ENCODE measurements around the gene OR2AP1. TPM values are rescaled to one million over a fixed set of nuclear protein-coding genes. Genes with fewer than 3 reads are reported as not detected.
"Not testable (repeated sequence)": the region's sequence is repeated elsewhere in the genome, so short reads cannot be mapped to it uniquely, and the experiment has no call there.

Gene OR2AP1
- total RNA-seq, 1 experiment from 2014 or later, result not detected

GRCh38 chr12:55582066-55582465, 9.8 kb downstream of the OR2AP1 start:
- Histone ChIP-seq H3K4me1 (ENCODE audit: control insufficient read depth, insufficient read depth, low read length) (no peaks in the 10 kb centered on the region), H3K4me3 (ENCODE audit: low read depth in 2 of 2, low read length in 2 of 2) (no peak overlapping the region), H3K9me3 (ENCODE audit: control insufficient read depth, insufficient read depth, low read depth, low read length) (no peaks in the 10 kb centered on the region), H3K36me3 (ENCODE audit: control insufficient read depth, insufficient read depth, low read length) (no peaks in the 10 kb centered on the region), H3K27ac (ENCODE audit: low read length) (no peak overlapping the region), H3K27me3 (ENCODE audit: control insufficient read depth, insufficient read depth, low read length) (no peaks in the 10 kb centered on the region)
- in situ Hi-C loops (cut with HindIII; ENCODE audit: low pct_unique_long_range_greater_than_20kb, low sequenced_read_pairs) (no loop called here), intact Hi-C loops (cut with micrococcal nuclease; ENCODE audit: unreplicated experiment) (no loop called here)
- DNase-seq (ENCODE audit: low read depth, low spot score) (no peak), ATAC-seq (no peak)
- TF ChIP-seq CTCF (IDR thresholded peaks at IDR 0.05) (no peak), REST (IDR thresholded peaks at IDR 0.05; ENCODE audit: insufficient read depth in 1 of 2, low read depth in 2 of 2, low read length in 1 of 2) (no peak), SIN3A (IDR thresholded peaks at IDR 0.05; ENCODE audit: borderline replicate concordance, insufficient read depth, low read depth, low read length) (no peak), TCF7L2 (IDR thresholded peaks at IDR 0.05; ENCODE audit: low read depth, low read length) (no peak), POLR2AphosphoS5 (IDR thresholded peaks at IDR 0.05; ENCODE audit: low read depth, low read length) (no peak)
- CTCF ChIA-PET, result no interaction called here
- POLR2A ChIA-PET, result no interaction called here
- no TSS peak for BruUV-seq (replicated peaks)

GRCh38 chr12:55585817-55586216, 13.5 kb downstream of the OR2AP1 start:
- BruUV-seq (replicated peaks), result no TSS peak
- CTCF ChIA-PET, result no interaction called here
- DNase-seq (ENCODE audit: low read depth, low spot score), result no peak
- intact Hi-C loops (cut with micrococcal nuclease; ENCODE audit: unreplicated experiment) (no loop called here), in situ Hi-C loops (cut with HindIII; ENCODE audit: low pct_unique_long_range_greater_than_20kb, low sequenced_read_pairs) (no loop called here)
- POLR2A ChIA-PET, result no interaction called here
- no peak for TF ChIP-seq POLR2AphosphoS5 (IDR thresholded peaks at IDR 0.05; ENCODE audit: low read depth, low read length)
- no peak for TF ChIP-seq TCF7L2 (IDR thresholded peaks at IDR 0.05; ENCODE audit: low read depth, low read length)
- TF ChIP-seq SIN3A (IDR thresholded peaks at IDR 0.05; ENCODE audit: borderline replicate concordance, insufficient read depth, low read depth, low read length), result no peak
- no peak for TF ChIP-seq CTCF (IDR thresholded peaks at IDR 0.05)
- no peak for TF ChIP-seq REST (IDR thresholded peaks at IDR 0.05; ENCODE audit: insufficient read depth in 1 of 2, low read depth in 2 of 2, low read length in 1 of 2)
- Histone ChIP-seq H3K4me1 (ENCODE audit: control insufficient read depth, insufficient read depth, low read length) (no peaks in the 10 kb centered on the region), H3K27me3 (ENCODE audit: control insufficient read depth, insufficient read depth, low read length) (no peaks in the 10 kb centered on the region), H3K4me3 (ENCODE audit: low read depth in 2 of 2, low read length in 2 of 2) (no peak overlapping the region), H3K9me3 (ENCODE audit: control insufficient read depth, insufficient read depth, low read depth, low read length) (no peaks in the 10 kb centered on the region), H3K36me3 (ENCODE audit: control insufficient read depth, insufficient read depth, low read length) (no peaks in the 10 kb centered on the region), H3K27ac (ENCODE audit: low read length) (no peak overlapping the region)
- ATAC-seq, result no peak

GRCh38 chr12:55590152-55590551, 17.9 kb downstream of the OR2AP1 start:
- ATAC-seq; intact Hi-C loops (cut with micrococcal nuclease; ENCODE audit: unreplicated experiment); H3K36me3 ChIP-seq (ENCODE audit: control insufficient read depth, insufficient read depth, low read length); POLR2A ChIA-PET; DNase-seq (ENCODE audit: low read depth, low spot score); H3K4me1 ChIP-seq (ENCODE audit: control insufficient read depth, insufficient read depth, low read length); H3K4me3 ChIP-seq (ENCODE audit: low read depth in 2 of 2, low read length in 2 of 2); CTCF ChIA-PET; in situ Hi-C loops (cut with HindIII; ENCODE audit: low pct_unique_long_range_greater_than_20kb, low sequenced_read_pairs); BruUV-seq (replicated peaks); H3K27me3 ChIP-seq (ENCODE audit: control insufficient read depth, insufficient read depth, low read length); H3K27ac ChIP-seq (ENCODE audit: low read length); H3K9me3 ChIP-seq (ENCODE audit: control insufficient read depth, insufficient read depth, low read depth, low read length): not testable (repeated sequence)
